Right lobe of liver (tissue), 6 donors: ENCODE measurements around the gene LYZ. TPM values are rescaled to one million over a fixed set of nuclear protein-coding genes. Genes with fewer than 3 reads are reported as not detected.

Experiments used
- ATAC-seq, 4 donors: fragments of 200-7000 bp; cut with Tn5 transposase; one replicate each; pipeline ENCODE4 v1.9.1; 2020; ENCODE audit warnings: mild to moderate bottlenecking in 4 of 4, moderate library complexity in 4 of 4
- DNase-seq, 3 donors: peaks; one replicate each; pipeline ENCODE4 v3.0.0-alpha.2; 2020
- H3K27ac ChIP-seq, 3 donors: fragments of 200-600 bp; one replicate each; pipeline ENCODE4 v1.8.0; 2022
- H3K27me3 ChIP-seq, 2 donors: fragments of 200-600 bp; one replicate each; pipeline ENCODE4 v1.8.0; 2022
- H3K36me3 ChIP-seq, 4 donors: fragments of 200-600 bp; sonication (generic) in 1 of 4; one replicate each; pipeline versions ENCODE4 v1.5.1 to v1.8.0; 2017 to 2022; ENCODE audit warnings: control low read depth in 1 of 4
- H3K4me1 ChIP-seq, 4 donors: fragments of 200-600 bp; sonication (generic) in 1 of 4; one replicate each; pipeline versions ENCODE4 v1.5.1 to v1.8.0; 2017 to 2022; ENCODE audit warnings: control low read depth in 1 of 4
- H3K4me3 ChIP-seq, 3 donors: fragments of 200-600 bp; one replicate each; pipeline ENCODE4 v1.8.0; 2022
- H3K9me3 ChIP-seq, 4 donors: fragments of 200-600 bp; sonication (generic) in 1 of 4; one replicate each; pipeline versions ENCODE4 v1.5.1 to v1.8.0; 2017 to 2022; ENCODE audit warnings: control low read depth in 1 of 4
- CTCF ChIP-seq, 4 donors: fragments of 200-600 bp in 3 of 4; fragments of 450-650 bp in 1 of 4; IDR thresholded peaks; one replicate each; pipeline versions ENCODE4 v1.5.1 to v1.8.0; 2016 to 2022; ENCODE audit warnings: antibody characterized with exemption in 4 of 4, mild to moderate bottlenecking in 2 of 4
- POLR2A ChIP-seq: fragments of 450-650 bp; IDR thresholded peaks from one replicate; pipeline ENCODE4 v1.6.1; 2017; ENCODE audit warnings: antibody characterized with exemption, mild to moderate bottlenecking
- WGBS: methylation state at CpG from one replicate; pipeline ENCODE4 v1.1.6; 2018; ENCODE audit warnings: low coverage, low lambda C conversion rate; ENCODE audit not compliant: insufficient coverage; ENCODE audit errors: missing lambda C conversion rate; 5-methylcytosine and 5-hydroxymethylcytosine counted together
- intact Hi-C, 2 donors: fragments of 100-400 bp; cut with DNase I; formaldehyde crosslinking; loops; one replicate each; pipeline versions ENCODE4 v1.11.2 to v1.14.1; 2022
- total RNA-seq, 6 experiments: library from RNA; depleted of rRNA in 2 of 6; stranded (reverse); fragments of >200 nt in 2 of 6; fragmentation: NEBNext Ultra II Directional in 3 of 6; extraction: Animal tissue kit (Norgen Biotek cat#: 25700) in 3 of 6; gene quantifications; one replicate each; pipeline versions ENCODE4 v1.1.0 to v1.2.4, GENCODE V29; 2016 to 2023
- donor health status: DM: no; HTN: yes; CAD: no.
- donor health status: DM: no; HTN: no; CAD: no.
- donor health status: DM: no; HTN: no; CAD: no.
- donor health status: DM: no; HTN: yes; CAD: no.
- donor health status: DM: no; HTN: yes; CAD: no.

LYZ gene
- total RNA-seq, 6 experiments from 2014 or later, result 3.5 to 69.9 (median 18.8) TPM

- intact Hi-C loops, result no loop called here
- Histone ChIP-seq H3K36me3 (no peaks in the 10 kb centered on the region), H3K27ac (no peak overlapping the region), H3K4me3 (no peak overlapping the region), H3K4me1 (peaks cover 0 to 80% (median 32%) of the 10 kb centered on the region in 4 donors), H3K27me3 (no peaks in the 10 kb centered on the region), H3K9me3 (no peaks in the 10 kb centered on the region)
- WGBS, result 50% methylated on average over 5 of the region's 5 CpGs
- DNase-seq (no peak), ATAC-seq (peak in 2 of 4 donors; percentile 23 to 43)
- TF ChIP-seq POLR2A (no peak), CTCF (IDR thresholded peaks at IDR 0.05) (no peak)
Measured at GRCh38 chr12:69341328-69341727, 6.9 kb upstream of the LYZ start.

GRCh38 chr12:69342421-69342820 lies 5.8 kb upstream of the LYZ start:
- no peak for ATAC-seq

GRCh38 chr12:69343357-69343756 lies 4.8 kb upstream of the LYZ start:
- no peak for TF ChIP-seq CTCF (IDR thresholded peaks at IDR 0.05)
- TF ChIP-seq POLR2A, result no peak
- ATAC-seq (peak in 2 of 4 donors; percentile 8 to 13), DNase-seq (no peak)
- H3K4me3 ChIP-seq, result no peak overlapping the region
- H3K27me3 ChIP-seq, result no peaks in the 10 kb centered on the region
- intact Hi-C loops, result no loop called here
- H3K36me3 ChIP-seq, result no peaks in the 10 kb centered on the region
- peak overlapping the region in 1 of 3 donors; percentile 47 for H3K27ac ChIP-seq
- peaks cover 0 to 69% (median 26%) of the 10 kb centered on the region in 4 donors for H3K4me1 ChIP-seq
- WGBS, result 47% methylated on average over 3 of the region's 3 CpGs
- H3K9me3 ChIP-seq, result no peaks in the 10 kb centered on the region

More at GRCh38 chr12:69342421-69342820, 5.8 kb upstream of the LYZ start:
- no peaks in the 10 kb centered on the region for H3K27me3 ChIP-seq
- H3K36me3 ChIP-seq, result no peaks in the 10 kb centered on the region
- DNase-seq, result no peak
- H3K27ac ChIP-seq, result no peak overlapping the region
- H3K4me1 ChIP-seq, result peaks cover 0 to 77% (median 27%) of the 10 kb centered on the region in 4 donors
- 76% methylated on average over 2 of the region's 2 CpGs for WGBS
- intact Hi-C loops, result no loop called here
- no peak overlapping the region for H3K4me3 ChIP-seq
- TF ChIP-seq POLR2A, result no peak
- H3K9me3 ChIP-seq, result no peaks in the 10 kb centered on the region

- Histone ChIP-seq H3K4me1 (peaks cover 0 to 62% (median 26%) of the 10 kb centered on the region in 4 donors), H3K27ac (peak overlapping the region in 1 of 3 donors; percentile 47), H3K36me3 (no peaks in the 10 kb centered on the region), H3K27me3 (no peaks in the 10 kb centered on the region), H3K9me3 (no peaks in the 10 kb centered on the region), H3K4me3 (no peak overlapping the region)
- DNase-seq (no peak), ATAC-seq (peak in 3 of 4 donors; percentile 21 to 32 (median 29))
- 33% methylated on average over 3 of the region's 3 CpGs for WGBS
- TF ChIP-seq CTCF (IDR thresholded peaks at IDR 0.05) (no peak), POLR2A (no peak)
- intact Hi-C loops, result no loop called here
Measured at GRCh38 chr12:69343885-69344612, 4.1 kb upstream of the LYZ start.

GRCh38 chr12:69345077-69345476 lies 3.1 kb upstream of the LYZ start:
- intact Hi-C loops, result no loop called here
- DNase-seq (no peak), ATAC-seq (no peak)
- Histone ChIP-seq H3K9me3 (no peaks in the 10 kb centered on the region), H3K4me3 (no peak overlapping the region), H3K36me3 (no peaks in the 10 kb centered on the region), H3K4me1 (peaks cover 0 to 60% (median 21%) of the 10 kb centered on the region in 4 donors), H3K27me3 (no peaks in the 10 kb centered on the region), H3K27ac (peak overlapping the region in 1 of 3 donors; percentile 5)
- TF ChIP-seq CTCF (IDR thresholded peaks at IDR 0.05), result no peak
- WGBS, result 93% methylated on average over 2 of the region's 2 CpGs
